Lower lobe of right lung (tissue), 2 donors: ENCODE measurements around the gene RABL3. TPM values are rescaled to one million over a fixed set of nuclear protein-coding genes. Genes with fewer than 3 reads are reported as not detected.
A peak's percentile ranks its signal among the peaks of the same experiment; 100 is the strongest.
"Not testable (repeated sequence)": the region's sequence is repeated elsewhere in the genome, so short reads cannot be mapped to it uniquely, and the experiment has no call there.

ENCODE experiments used
- ATAC-seq, 2 donors: fragments of 200-7000 bp; cut with Tn5 transposase; one replicate each; pipeline ENCODE4 v1.9.1; 2020 to 2022; ENCODE audit warnings: mild to moderate bottlenecking in 2 of 2, moderate library complexity in 2 of 2
- DNase-seq: peaks from one replicate; pipeline ENCODE4 v3.0.0-alpha.2; 2020
- H3K27ac ChIP-seq: fragments of 200-600 bp; one replicate; pipeline ENCODE4 v1.8.0; 2022
- H3K27me3 ChIP-seq: fragments of 200-600 bp; one replicate; pipeline ENCODE4 v1.8.0; 2022; ENCODE audit warnings: low read depth
- H3K36me3 ChIP-seq: fragments of 200-600 bp; one replicate; pipeline ENCODE4 v1.8.0; 2022; ENCODE audit warnings: mild to moderate bottlenecking
- H3K4me1 ChIP-seq: fragments of 200-600 bp; one replicate; pipeline ENCODE4 v1.8.0; 2022
- H3K4me3 ChIP-seq: fragments of 200-600 bp; one replicate; pipeline ENCODE4 v1.8.0; 2022; ENCODE audit warnings: mild to moderate bottlenecking
- H3K9me3 ChIP-seq: fragments of 200-600 bp; one replicate; pipeline ENCODE4 v1.8.0; 2022
- CTCF ChIP-seq: fragments of 200-600 bp; IDR thresholded peaks from one replicate; pipeline ENCODE4 v1.8.0; 2022; ENCODE audit warnings: antibody characterized with exemption, mild to moderate bottlenecking
- intact Hi-C: fragments of 100-400 bp; cut with DNase I; formaldehyde crosslinking; loops from one replicate; pipeline ENCODE4 v1.11.0; 2022
- total RNA-seq: library from RNA; stranded (reverse); fragmentation: NEBNext Ultra II Directional; extraction: Animal tissue kit (Norgen Biotek cat#: 25700); gene quantifications from one replicate; pipeline ENCODE4 v1.2.1, GENCODE V29; 2021
- donor health status: DM: no; HTN: yes; CAD: no; lungs with severe emphysema.

The RABL3 gene
- total RNA-seq, 1 donor from 2014 or later, result 24.5 TPM

GRCh38 chr3:120743556-120744195 lies 1.4 kb upstream of the RABL3 start:
- H3K36me3 ChIP-seq, result no peaks in the 10 kb centered on the region
- H3K27ac ChIP-seq, result peak overlapping the region; percentile 99
- intact Hi-C loops, result no loop called here
- H3K4me1 ChIP-seq, result peaks cover 17% of the 10 kb centered on the region
- no peaks in the 10 kb centered on the region for H3K9me3 ChIP-seq
- H3K27me3 ChIP-seq, result no peaks in the 10 kb centered on the region
- DNase-seq (no peak), ATAC-seq (no peak)
- no peak for TF ChIP-seq CTCF
- H3K4me3 ChIP-seq, result peak overlapping the region; percentile 98

GRCh38 chr3:120742849-120743365 lies 591 bp upstream of the RABL3 start:
- intact Hi-C loops, result no loop called here
- H3K4me1 ChIP-seq, result peaks cover 17% of the 10 kb centered on the region
- no peak for TF ChIP-seq CTCF
- DNase-seq (peak; percentile 59), ATAC-seq (peak; percentile 46 to 61)
- H3K27me3 ChIP-seq, result no peaks in the 10 kb centered on the region
- H3K9me3 ChIP-seq, result no peaks in the 10 kb centered on the region
- H3K4me3 ChIP-seq, result peak overlapping the region; percentile 98
- peaks cover 4% of the 10 kb centered on the region for H3K36me3 ChIP-seq
- H3K27ac ChIP-seq, result peak overlapping the region; percentile 99

GRCh38 chr3:120741837-120742197 lies 499 bp downstream of the RABL3 start:
- Histone ChIP-seq H3K27me3 (no peaks in the 10 kb centered on the region), H3K27ac (peak overlapping the region; percentile 99), H3K4me3 (peak overlapping the region; percentile 98), H3K9me3 (no peaks in the 10 kb centered on the region), H3K4me1 (peaks cover 17% of the 10 kb centered on the region), H3K36me3 (peaks cover 11% of the 10 kb centered on the region)
- intact Hi-C loops, result no loop called here
- no peak for TF ChIP-seq CTCF
- no peak for DNase-seq
- peak; percentile 6 to 34 for ATAC-seq

- DNase-seq, result no peak
- intact Hi-C loops, result no loop called here
- H3K27ac ChIP-seq, result peak overlapping the region; percentile 99
- no peaks in the 10 kb centered on the region for H3K9me3 ChIP-seq
- H3K4me1 ChIP-seq, result peaks cover 17% of the 10 kb centered on the region
- H3K36me3 ChIP-seq, result peaks cover 11% of the 10 kb centered on the region
- TF ChIP-seq CTCF, result no peak
- ATAC-seq, result no peak
- H3K4me3 ChIP-seq, result peak overlapping the region; percentile 98
- H3K27me3 ChIP-seq, result no peaks in the 10 kb centered on the region
Measured at GRCh38 chr3:120741320-120741719, 996 bp downstream of the RABL3 start.

- H3K27ac ChIP-seq, H3K27me3 ChIP-seq, H3K9me3 ChIP-seq, intact Hi-C loops, H3K4me1 ChIP-seq, ATAC-seq, H3K4me3 ChIP-seq, DNase-seq: not testable (repeated sequence)
- H3K36me3 ChIP-seq, result peaks cover 11% of the 10 kb centered on the region
Measured at GRCh38 chr3:120738006-120738405, 4.3 kb downstream of the RABL3 start.
